ENCODE data around the gene EBPL. TPM values are rescaled to one million over a fixed set of nuclear protein-coding genes. Genes with fewer than 3 reads are reported as not detected.

The EBPL gene
- total RNA-seq, 4 donors from 2014 or later = 76.4 to 125 (median 99.4) TPM

- no peak for DNase-seq (ENCODE audit: low spot score in 2 of 2)
- 32 to 54% methylated on average over 5 of the region's 5 CpGs for WGBS, 2 donors
- intact Hi-C loops (cut with DNase I; ENCODE audit: low total_unique reads) = loop anchor here (10.0 kb wide), 1 partner anchor 175 kb away; no protein-coding TSS in a partner anchor
- TF ChIP-seq POLR2A (IDR thresholded peaks at IDR 0.05) = no peak
- TF ChIP-seq CTCF (IDR thresholded peaks at IDR 0.05) = no peak
- no peak overlapping the region for H3K4me3 ChIP-seq (ENCODE audit: low read depth, poor library complexity, severe bottlenecking)
These were observed 21.5 kb downstream of the EBPL start for GRCh38 chr13:49669735-49670309.

DNA sequence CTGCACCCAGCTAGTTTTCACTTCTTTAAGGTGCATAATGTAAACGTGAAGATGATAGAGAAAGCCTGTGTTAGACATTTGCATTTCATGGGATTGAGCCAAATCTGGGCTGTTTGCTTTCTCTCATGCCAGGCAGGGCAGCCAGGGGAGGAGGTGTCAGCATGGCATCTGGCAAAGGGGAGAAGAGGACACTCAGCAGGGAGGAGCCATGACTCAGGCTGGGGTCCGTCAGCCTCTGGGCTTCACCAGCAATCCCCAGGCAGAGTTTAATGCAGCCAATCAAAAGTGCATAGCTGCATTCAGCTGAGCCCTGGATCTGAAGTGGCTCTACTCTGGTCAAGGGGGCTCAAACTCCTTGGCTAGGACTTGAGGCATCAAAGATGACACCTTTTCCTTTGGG is 23.5 kb downstream of the EBPL start:
- DNase-seq (ENCODE audit: low spot score in 2 of 2) = no peak
- WGBS, 2 donors = 45 to 55% methylated on average over 2 of the region's 2 CpGs
- intact Hi-C loops (cut with DNase I; ENCODE audit: low total_unique reads) = loop anchor here (10.0 kb wide), 1 partner anchor 177 kb away; no protein-coding TSS in a partner anchor
- H3K4me3 ChIP-seq (ENCODE audit: low read depth, poor library complexity, severe bottlenecking) = no peak overlapping the region
- no peak for TF ChIP-seq POLR2A (IDR thresholded peaks at IDR 0.05)
- no peak for TF ChIP-seq CTCF (IDR thresholded peaks at IDR 0.05)

- DNase-seq (ENCODE audit: low spot score in 2 of 2) = no peak
- no peak overlapping the region for H3K4me3 ChIP-seq (ENCODE audit: low read depth, poor library complexity, severe bottlenecking)
- WGBS, 2 donors = 85 to 88% methylated on average over 4 of the region's 4 CpGs
- TF ChIP-seq CTCF (IDR thresholded peaks at IDR 0.05) (no peak), POLR2A (IDR thresholded peaks at IDR 0.05) (no peak)
- intact Hi-C loops (cut with DNase I; ENCODE audit: low total_unique reads) = loop anchor here (10.0 kb wide), 1 partner anchor 180 kb away; no protein-coding TSS in a partner anchor
These were observed 26.7 kb downstream of the EBPL start for GRCh38 chr13:49664606-49665005.

- DNase-seq (ENCODE audit: low spot score in 2 of 2) = no peak
- WGBS, 2 donors = 80 to 88% methylated on average over 9 of the region's 9 CpGs
These were observed 34.0 kb downstream of the EBPL start for GRCh38 chr13:49657241-49657641.

GRCh38 chr13:49655906-49656305 is 35.4 kb downstream of the EBPL start:
- intact Hi-C loops (cut with DNase I; ENCODE audit: low total_unique reads) = no loop called here

More at GRCh38 chr13:49657241-49657641, 34.0 kb downstream of the EBPL start:
- intact Hi-C loops (cut with DNase I; ENCODE audit: low total_unique reads) = no loop called here
- TF ChIP-seq POLR2A (IDR thresholded peaks at IDR 0.05) (no peak), CTCF (IDR thresholded peaks at IDR 0.05) (no peak)
- H3K4me3 ChIP-seq (ENCODE audit: low read depth, poor library complexity, severe bottlenecking) = no peak overlapping the region

More at GRCh38 chr13:49655906-49656305, 35.4 kb downstream of the EBPL start:
- WGBS, 2 donors = 90 to 91% methylated on average over 3 of the region's 3 CpGs
- H3K4me3 ChIP-seq (ENCODE audit: low read depth, poor library complexity, severe bottlenecking) = no peak overlapping the region
- TF ChIP-seq POLR2A (IDR thresholded peaks at IDR 0.05) (no peak), CTCF (IDR thresholded peaks at IDR 0.05) (no peak)
- DNase-seq (ENCODE audit: low spot score in 2 of 2) = no peak

All from lower leg skin (tissue), 4 donors.